HG03442 (cell line): ENCODE results near the gene QKI.
A peak's percentile ranks its signal among the peaks of the same experiment; 100 is the strongest.
"Not testable (repeated sequence)": the region's sequence is repeated elsewhere in the genome, so short reads cannot be mapped to it uniquely, and the experiment has no call there.

ENCODE experiments used
- ATAC-seq: cut with Tn5 transposase; IDR thresholded peaks from one replicate; pipeline ENCODE4 v1.9.1; 2021; ENCODE audit warnings: mild to moderate bottlenecking, moderate library complexity; ENCODE audit not compliant: unreplicated experiment

Gene QKI

DNA sequence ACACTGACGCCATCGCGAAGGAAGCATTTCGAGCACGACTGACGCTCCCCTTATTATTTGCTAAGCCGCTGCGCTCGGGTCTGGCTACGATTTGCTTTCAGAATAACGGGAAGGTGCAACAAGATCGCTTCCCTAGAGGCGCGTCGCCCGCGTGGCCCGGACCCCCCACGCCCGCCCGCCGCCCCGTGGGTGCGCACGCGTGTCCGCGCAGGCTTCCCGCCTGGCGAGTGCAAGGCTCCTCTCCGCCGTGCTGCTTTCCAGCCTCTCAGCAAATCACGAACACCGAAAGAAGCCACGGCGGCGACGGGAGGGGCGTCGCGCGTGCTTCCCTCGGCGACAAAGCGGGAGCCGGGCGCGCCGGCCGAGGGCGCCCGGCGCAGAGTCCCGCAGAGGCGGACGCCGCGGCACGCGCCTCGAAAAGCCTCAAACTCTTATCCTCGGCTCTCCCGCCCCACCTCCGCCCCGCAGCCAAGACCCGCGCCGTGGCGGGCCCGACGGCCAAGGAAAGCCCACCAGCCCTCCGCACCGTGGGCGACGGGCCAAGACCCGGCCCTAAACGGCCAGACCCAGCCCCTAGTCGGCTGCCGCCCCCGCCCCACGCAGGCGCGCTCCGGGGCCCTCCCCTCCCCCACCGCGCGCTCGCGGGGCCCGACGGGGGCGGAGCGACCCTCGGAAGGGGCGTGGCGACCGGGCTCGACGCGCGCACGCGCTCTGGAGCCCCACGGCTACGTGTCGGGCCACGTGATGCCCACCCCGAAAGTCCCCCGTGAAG, 987 bp upstream of the QKI start:
- peak; percentile 41 for ATAC-seq

DNA sequence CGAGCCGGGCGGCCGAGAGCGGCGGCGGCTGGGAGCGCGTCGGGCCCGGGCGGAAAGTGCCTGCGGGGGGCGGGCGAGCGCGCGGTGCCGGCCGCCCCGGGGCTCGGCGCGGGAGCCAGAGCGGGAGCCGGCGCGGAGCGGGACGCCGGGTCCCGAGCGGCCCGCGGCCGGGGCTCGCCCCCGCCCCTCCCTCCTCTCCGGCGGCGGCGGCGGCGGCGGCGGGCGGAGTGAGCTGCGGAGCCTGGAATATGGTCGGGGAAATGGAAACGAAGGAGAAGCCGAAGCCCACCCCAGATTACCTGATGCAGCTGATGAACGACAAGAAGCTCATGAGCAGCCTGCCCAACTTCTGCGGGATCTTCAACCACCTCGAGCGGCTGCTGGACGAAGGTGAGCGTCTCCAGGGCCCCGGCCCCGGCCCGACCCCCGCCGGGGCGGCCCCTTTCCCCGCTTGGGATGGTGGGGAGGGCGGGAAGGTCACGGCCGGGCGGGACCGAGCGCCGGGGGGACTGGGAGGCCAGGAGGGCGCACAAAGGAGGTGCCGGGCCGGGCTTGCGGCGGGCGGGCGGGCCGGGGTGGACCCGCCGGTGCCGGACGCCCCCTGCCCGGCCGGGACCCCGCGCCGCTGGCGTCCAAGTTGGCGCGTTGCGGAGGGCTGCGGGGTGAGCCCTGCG, 565 bp downstream of the QKI start:
- ATAC-seq = no peak

DNA sequence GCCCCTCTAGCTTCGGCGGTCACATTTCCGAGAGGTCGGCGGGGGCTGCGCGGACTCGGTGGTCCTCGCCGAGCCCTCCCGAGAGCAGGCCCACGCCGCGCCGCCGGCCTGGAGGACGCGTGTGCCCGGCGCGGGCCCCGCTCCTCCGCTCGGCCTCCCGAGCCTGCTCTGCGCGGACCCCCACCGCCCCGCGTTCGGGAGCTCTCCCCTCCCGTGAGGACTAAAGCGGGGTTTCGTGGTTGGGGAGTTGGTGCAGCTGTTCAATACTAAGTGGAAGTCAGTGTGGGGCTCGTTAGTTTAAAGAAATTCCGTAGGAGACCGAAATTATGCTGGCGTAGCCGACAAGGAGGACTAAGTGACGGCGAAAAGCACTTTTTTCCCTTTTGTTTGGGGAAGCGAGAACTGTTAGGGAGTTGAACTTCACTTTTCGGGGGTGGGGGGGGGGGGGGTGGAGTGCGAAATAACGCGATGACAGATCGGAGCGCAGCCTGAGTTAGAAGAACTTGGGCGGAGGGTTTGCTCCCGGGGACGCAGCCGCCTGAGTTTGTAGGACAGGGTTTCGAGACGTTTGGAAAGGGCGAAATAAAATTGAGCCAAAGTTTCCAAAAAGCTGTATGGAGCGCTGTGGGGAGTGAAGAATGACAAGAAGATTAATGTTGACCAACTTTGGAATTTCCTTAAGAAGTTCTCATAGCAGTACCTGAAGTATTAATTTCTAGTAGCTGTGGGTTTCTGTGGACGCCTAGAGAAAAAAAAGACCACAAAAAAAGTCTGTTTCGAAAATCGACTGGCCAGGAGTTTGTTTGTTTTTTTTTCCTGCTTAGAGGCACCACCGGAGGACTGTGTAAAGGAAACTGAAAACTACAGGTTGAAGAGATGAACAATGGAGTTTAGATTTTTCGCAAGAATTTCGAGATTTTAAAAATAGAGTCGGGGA, 1.4 kb downstream of the QKI start:
- no peak for ATAC-seq

DNA sequence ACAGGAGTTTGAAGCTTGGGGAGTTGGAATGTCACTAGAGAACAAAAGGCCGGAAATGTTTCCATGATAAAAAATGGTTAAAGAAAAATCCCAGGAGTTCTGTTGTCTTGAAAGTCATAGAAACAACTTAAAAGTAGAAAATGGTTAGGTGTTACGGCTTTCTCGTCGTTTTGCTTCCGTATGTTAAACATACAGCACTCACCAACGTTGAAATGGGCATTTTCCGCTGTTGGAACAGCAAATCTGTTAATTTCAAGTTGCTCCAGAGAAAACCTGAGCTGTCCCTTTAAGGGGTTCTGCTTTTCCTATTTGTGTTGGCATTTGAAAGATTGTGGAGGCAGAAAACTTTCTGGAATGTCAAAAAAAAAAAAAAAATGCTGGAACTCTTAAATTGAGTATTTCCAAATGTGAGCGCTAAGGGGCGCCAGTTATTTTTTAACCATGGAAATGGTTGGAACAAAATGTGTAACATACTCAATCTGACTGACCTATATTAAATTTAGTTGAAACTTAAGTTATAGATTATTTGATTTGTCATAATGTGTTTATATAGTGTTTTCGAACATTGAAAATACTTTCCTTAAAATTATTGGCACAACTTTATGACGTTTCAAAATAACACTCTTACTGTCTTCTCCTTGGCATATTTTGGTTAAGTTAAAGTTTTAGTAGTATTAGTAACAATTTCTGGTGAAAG, 2.2 kb downstream of the QKI start:
- ATAC-seq = no peak

DNA sequence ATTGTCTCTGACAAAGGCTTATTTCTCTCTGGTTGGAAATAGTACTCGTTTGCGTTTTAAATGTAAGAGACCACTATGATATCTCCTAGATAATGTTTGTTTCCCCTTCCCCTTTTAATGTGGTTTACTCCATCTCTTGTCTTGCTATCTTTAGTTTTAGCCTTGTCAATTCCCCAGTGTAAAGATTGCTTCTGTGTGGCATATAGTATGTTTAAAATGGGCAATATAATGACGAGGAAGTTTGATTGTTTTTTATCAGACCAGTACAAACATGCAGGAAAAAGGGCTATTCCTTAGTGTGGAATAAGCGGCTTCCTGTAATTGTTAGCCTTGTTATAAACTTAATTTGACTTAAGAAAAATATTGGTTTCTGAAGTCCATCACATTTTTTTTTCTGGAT, 3.1 kb downstream of the QKI start:
- no peak for ATAC-seq

DNA sequence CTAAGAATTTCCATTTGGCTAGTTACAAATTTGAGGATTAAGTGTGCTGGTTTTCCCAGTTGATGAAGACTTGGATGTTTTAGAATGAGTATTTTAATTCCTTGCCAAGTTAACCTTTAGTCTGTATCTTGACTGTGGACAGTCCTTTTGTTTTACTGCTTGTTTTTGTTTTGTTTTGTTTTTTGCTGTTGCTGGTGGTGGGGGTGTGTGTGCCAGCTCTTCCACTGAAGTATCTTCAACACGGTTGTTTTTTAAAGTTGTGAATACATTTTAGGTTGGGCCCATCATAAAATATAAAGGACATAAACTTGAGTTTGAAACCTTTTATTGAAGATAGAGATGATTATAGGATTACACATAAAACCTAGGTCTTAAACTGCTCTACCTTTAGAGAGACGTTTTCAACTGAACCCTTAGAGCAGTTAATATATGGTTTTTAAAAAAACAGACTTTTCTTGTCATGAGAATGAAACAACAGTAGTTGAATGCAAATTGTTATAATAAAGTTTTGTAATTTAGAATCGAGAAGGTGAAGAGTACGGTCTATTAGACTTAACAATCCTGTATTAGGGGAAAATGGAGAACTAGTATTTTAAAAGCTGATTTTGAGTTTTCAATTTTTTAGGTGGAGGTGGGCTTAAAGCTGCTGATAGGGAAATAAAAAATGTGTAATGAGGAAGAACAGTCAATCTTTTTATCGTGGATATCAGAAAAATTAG, 4.0 kb downstream of the QKI start:
- no peak for ATAC-seq

DNA sequence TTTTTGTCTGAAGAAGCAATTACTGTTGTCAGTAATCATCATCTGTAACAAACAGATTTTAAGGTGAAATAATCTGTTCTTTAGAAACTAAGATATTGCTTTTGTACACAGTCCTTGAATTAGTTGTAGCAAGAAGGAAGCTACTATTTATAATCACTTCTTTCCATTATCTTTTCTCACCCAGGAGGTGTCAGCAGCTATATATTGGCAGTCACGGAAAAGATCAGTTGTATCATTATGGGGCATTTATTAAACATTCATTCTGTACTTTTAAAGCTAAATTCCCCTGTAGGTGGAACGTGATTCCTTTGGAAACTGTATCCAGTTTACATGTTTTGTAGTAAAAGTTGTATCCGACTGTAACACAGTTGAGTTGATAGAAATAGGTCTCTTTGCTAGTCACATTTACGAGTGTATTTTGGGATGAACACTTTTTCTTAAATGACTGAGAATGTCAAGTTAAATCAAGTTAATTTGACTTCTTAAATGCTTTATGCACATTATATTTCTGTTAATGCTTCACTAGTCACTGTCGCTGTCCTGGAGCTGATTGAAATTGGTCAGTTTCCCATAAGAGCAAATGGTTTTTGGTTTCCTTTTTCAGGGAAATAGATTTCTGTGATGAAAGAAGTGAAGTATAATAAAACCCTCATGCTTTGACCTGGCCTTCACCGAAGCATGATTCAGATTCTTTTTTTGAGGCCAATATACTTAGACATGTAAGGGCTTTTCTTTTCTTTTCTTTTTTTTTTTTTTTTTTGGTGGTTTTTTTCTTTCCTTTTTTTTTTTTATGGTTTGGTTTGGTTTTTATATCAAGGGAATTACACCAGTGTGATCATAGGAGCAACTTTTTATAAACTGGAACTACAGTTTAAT, 5.1 kb downstream of the QKI start:
- no peak for ATAC-seq

DNA sequence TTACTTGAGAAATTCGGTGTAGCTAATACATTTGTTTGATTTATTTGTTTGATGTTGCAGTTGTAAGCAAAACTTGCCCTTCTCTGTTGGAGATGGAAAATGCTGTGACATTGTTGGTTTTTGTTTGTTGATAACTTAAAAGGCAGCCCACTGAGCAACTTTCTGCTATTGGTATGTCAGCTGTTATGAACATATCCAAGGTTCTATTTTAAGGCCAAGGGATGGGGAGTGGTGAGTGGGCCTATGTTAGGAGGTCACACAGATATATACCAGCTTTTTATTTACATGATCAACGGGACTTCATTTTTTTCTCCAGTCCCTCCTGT, 5.7 kb downstream of the QKI start:
- no peak for ATAC-seq

DNA sequence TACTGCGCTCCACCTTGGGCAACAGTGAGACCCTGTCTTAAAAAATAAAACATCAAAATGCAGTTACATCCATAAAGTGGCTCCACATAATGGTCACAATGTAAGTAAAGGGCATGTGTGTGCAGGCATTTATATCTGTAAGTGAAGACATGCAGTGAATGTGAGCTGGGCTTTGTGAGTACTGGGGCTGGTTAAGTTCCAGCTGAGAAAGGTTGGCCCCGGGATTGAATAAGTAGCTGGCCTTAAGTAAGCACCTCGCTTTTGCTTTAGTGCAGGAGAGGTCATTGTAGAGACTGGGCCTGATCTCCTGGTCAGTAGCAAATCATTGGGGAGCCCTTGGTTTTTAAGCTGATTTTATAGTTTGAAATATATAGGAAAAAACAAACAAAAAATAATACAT, 8.0 kb downstream of the QKI start:
- no peak for ATAC-seq

DNA sequence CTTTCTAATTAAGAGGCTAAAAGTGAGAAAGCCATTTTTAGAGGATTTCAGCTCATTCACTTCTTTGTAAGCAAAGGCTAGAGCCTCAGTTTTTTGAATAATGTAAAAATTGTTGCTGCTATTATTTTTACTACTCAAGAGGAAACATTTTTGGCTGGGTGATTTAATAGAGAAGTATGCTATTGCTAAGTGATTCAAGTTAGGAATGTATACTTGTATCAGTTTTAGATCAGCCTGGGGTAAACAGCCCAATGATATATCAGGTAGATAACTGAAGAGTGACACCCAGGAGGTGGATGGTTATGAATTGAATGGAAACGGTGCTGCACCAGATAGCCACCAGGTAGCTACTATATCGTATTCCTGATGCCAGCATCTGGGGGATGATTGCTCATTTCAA, 9.2 kb downstream of the QKI start:
- no peak for ATAC-seq

DNA sequence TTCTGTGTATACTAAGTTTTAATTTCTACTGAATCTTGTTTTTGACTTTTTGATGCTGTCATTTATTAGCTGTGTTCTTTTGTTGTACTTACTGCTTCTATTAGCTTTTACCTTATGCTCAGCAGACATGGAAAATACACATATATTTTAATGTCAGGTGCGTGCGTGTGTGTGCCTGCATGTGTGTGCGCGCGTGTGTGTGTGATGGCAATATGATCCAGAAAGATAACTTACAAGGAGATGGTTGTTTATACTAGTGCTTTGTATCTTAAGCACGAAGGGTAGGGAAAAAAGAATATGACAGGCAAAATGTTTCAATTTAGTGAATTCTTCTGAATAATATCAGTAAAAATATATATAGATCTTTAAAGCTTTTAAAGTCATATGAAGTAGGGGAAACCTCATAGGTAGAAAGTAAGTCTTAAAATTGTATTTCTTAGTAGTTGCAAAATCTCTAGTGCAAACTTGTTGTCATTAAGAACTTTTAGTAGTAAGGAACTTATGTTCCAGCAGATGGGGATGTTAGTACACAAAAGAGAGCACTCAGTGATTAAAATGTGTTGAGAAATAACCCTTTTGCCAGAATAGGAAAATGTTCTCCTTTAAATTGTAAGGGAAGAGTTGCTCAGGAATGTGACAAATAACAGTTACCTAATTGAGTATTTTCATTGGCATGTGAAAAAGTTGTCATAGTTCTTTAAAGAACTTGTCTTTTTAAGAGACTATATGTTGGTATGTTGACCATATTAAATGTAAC, 13.2 kb downstream of the QKI start:
- no peak for ATAC-seq

DNA sequence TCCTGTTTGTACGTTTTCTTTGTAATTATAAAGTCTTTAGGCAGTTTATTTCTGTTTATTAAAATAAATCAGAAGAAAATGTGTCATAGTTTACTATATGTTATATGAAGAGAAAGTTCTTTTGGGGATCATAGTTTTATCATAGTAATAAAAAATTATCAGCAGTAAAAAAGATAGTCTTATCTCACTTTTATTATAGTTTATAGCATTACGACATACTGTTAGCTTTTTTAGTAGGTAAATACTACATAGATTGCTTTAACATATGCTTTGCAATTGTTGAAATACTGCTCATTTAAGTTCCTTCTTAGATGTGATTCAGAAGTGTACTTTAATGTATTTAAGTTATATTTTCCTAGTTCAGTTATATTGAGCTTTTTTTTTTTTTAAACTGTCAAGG, 13.9 kb downstream of the QKI start:
- ATAC-seq = no peak

DNA sequence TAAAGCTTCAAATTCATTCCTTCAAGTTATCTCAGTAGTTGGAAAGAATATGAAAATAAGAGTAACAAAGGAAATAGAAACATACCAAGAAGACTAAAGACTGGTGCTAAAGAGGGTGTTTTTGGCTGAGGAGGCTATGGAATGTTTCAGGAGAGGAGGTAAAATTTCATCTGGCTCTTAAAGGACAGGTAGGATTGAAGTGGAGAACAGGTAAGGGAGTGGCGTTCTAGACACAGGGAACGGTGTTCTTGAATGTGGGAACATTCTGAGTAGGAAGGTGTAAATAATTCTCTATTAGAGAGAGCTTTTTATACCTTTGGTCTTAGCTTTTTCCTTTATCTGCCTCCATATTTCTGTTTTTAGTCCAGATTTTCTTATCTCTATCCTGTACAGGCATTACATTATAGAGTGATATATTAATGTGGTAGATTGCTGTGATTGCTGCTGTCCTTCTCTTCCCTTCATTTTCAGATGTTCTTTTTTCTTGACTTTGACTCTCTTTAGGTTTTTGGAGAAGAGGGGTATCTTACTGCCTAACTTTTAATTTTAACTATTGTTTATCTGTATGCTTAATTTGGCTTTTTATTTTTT, 15.4 kb downstream of the QKI start:
- no peak for ATAC-seq

DNA sequence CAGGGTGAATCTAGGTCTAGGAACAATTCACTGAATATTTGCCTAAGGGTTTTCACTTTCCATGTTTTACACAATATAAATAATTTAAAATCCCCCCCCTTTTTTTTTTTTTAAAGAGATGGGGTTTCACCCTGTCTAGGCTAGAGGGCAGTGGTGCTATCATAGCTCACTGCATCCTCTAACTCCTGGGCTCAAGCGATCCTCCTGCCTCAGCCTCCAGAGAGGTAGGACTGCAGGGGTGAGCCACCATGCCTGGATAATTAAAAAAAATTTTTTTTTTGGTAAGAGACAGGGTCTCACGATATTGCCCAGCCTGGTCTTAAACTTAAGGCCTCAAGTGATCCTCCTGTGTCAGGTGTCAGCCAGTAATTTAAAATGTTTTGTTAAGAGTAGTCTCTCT, 17.8 kb downstream of the QKI start:
- ATAC-seq = no peak

DNA sequence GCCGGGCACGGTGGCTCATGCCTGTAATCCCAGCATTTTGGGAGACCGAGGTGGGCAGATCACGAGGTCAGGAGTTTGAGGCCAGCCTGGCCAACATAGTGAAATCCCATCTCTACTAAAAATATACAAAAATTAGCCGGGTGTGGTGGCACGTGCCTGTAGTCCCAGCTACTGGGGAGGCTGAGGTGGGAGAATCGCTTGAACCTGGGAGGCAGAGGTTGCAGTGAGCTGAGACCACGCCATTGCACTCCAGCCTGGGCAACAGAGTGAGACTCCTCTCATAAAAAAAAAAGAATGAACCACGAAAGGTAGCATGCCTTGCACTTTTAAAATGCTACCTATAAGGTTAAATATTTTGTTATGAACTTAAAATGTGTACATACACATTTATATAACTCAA, 19.0 kb downstream of the QKI start:
- ATAC-seq = not testable (repeated sequence)

DNA sequence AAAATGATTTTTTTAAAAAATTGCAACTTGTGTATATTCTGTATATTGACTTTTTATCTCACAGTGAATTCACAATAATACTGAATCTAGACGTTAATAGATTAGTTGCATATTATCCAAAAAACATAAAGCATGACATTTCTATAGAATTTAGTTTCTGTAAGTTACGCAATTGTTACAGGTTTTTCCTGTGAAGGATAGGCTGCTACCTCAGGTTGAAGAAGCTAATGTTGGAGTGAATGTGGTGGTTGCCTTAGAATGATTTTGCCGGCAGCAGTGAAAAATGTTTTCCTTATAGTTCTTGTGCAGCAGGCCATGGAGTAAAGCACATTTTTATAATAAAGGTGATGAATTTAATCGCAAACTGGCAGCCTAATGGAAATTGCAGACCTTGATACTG, 20.5 kb downstream of the QKI start:
- ATAC-seq = no peak

DNA sequence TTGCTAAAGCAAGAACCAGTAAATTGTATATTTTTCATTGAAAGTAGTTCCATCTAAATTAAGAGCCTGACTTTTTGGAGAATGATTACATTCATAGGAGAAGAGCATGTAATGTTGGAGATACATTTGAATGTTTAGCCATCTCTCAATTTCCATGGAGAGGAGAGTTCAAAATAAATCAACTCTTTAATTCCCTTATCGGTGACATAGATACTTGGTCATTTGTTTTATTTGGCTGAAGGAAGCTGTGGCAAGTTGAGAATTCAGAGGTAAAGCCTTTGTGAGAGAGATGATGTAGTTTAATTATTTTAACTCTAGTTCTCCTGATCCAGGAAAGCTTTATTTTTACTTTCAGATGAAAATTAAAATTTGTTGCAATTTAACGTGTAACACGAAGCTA, 22.3 kb downstream of the QKI start:
- ATAC-seq = no peak

DNA sequence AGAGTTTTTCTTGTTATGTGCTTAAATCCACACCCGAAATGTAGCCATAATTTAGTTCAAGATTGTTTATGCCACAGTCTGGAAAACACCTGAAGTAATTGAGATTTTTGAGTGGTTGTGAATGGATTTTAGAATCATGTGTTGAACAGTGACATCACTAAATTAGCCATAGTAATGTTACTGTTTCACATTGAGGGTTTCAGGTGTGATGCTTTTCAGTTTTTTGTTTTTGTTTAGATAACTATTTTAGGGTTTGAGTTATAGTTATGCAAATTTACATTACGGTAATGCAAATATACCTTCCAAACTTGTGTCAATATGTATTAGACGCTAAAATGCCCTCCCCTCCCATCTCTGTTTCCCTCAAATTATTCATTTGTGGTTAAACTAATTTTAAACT, 22.9 kb downstream of the QKI start:
- ATAC-seq = no peak
